SKM-1 treated with dmso at 0.1 percent for 144 hours (cell line): ENCODE measurements around the gene HECW1.
"Not testable (repeated sequence)": the region's sequence is repeated elsewhere in the genome, so short reads cannot be mapped to it uniquely, and the experiment has no call there.

ENCODE experiments used
- DNase-seq: peaks from one replicate; lab custom pipeline; 2025; ENCODE audit not compliant: unreplicated experiment; lab: John Stamatoyannopoulos, UW

HECW1 gene

DNA sequence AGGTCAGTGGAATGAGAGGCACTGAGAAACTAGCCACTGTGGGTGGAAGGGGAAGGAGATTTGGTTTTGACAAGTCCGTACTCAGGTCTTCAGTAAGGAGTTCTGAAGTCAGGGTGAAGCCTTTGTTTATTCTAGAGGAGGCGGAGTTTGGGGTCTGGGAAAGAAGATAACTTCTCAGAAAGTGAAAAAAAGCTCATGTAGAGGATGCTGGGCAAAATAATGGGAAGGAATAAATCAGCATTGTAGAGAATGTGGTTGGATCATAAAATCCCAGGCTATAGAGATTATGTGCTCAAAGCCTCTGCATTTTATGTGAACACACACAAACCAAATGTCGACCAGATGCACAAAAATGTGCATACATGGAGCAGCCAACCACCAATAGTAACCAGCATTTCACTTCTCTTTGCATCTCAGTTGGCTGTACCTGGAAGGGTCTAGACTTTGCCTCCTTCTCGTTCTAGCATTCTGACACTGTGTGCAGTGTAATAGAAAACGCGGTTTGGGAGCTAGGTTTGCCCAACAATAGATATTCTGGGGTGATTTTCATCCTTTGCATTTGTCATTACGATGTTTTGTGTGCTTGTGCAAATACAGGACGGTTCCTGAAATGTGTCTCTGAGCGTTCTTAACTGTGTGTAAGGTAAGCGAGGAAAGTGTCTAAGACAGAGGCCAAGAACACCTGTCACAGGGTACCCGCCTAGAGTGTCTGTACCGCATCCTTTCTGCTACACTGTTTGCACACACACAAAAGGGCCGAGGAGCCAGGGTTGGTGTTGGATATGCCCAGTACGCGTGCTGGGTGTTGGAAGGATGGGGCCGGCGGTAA lies 603 bp upstream of the HECW1 start:
- DNase-seq = no peak

DNA sequence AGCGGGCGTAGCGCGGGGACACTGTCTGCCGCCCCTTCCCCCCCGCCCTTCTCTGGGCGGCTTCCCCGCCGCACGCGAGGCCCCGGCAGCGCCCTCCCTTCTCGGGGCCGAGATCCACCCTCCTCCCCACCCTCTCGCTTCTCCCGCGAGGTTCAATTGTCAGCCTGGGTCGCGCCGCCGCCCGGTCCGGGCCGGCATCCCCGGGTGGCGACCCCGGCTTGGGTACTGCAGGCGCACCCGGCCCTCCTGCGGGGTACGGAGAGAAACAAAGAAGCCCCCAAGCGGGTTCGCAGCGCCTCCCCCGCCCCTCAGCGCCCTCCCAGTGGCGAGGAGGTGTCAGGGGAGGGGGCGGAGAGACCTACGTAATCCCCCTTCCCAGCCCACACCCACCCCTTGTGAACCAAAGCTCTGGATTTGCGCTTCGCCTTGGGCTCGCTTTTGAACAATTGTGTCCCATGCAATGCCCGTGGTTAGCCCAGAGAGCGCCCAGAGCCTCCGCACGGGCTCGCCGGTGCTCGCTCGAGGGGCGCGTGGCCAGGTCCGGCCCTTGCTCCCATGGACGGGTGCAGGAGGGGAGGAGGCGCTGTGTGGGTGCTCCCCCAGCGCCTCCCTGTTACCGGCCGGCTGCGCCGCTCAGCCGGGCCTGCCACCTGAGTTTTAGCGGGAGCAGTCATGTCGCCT lies 634 bp downstream of the HECW1 start:
- DNase-seq = no peak

DNA sequence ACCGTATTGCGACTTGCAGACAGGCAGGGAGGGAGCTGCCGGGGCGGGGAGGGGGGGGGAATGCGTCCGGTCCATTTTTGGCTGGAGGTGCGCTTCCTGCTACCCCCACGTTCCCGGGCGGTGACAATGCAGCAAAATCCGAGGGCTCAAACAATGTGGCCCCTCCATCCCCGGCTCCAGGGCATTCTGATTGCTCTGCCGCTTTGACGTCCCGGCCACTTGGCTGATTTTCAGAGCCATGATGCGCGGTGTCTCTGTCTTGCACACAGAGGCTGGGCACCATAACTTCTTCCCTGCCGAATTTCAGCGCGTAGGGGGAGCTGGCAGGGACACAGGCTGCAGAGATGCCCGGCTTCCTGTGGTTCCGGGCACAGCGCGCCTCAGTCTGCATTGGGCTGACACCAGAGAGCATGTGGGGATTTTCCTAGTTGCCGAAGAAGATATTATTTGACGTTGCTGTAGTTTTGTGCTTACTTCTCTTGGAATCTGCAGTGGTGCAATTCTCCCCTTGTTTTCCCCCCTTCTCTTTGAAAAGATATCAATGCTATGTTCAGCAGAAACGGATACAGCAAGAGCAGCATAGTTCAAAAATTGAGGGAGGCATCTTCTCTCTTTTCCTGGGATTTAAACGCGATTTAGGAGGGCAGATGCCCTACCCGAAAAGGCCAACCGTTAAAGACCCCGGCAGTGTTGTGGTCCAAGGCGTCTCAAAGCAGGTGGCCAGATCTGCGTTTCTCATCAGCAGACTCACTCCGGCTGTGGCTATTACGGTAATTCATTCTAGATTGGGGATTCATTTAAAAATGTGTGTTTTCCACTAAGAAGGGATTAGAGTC lies 1.4 kb downstream of the HECW1 start:
- DNase-seq = no peak

DNA sequence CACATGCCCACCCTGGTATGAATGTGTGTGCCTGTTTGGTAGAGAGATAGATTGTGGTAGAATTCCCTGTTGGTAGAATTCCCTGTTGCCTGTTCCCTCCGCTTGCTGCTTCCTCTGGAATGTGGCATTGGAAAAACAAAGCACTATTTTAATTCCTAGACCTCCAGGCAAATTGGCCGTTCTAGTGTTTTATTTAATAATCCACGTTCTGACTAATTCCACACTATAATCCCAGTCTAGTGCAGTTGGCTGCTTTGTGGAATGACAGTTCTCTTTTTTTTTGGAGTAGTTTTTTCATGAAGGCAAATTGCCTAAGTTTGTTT lies 2.0 kb downstream of the HECW1 start:
- no peak for DNase-seq

- no peak for DNase-seq
Observed at GRCh38 chr7:43116451-43116850, 4.0 kb downstream of the HECW1 start.

- DNase-seq = peak; percentile 6
Observed at GRCh38 chr7:43117095-43117494, 4.6 kb downstream of the HECW1 start.

DNA sequence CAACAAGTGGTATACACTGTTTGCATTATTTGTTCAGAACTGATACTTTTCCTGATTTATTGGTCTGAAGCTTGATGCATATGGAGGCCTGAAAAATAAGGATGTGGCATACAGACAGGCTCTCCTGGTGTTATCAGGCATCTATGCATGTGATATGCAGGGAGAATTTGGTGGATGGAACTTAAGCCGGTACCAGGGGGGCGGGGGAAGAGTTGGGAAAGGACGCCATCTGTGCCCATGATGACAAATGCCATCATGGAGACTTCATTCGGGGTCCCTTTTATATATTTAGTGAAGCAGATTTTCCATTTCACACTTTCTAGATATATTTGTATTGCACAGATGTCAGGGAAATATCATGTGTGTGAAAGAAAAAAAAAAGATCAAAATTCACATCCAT lies 5.4 kb downstream of the HECW1 start:
- DNase-seq = no peak

GRCh38 chr7:43118313-43118712 lies 5.9 kb downstream of the HECW1 start:
- no peak for DNase-seq

DNA sequence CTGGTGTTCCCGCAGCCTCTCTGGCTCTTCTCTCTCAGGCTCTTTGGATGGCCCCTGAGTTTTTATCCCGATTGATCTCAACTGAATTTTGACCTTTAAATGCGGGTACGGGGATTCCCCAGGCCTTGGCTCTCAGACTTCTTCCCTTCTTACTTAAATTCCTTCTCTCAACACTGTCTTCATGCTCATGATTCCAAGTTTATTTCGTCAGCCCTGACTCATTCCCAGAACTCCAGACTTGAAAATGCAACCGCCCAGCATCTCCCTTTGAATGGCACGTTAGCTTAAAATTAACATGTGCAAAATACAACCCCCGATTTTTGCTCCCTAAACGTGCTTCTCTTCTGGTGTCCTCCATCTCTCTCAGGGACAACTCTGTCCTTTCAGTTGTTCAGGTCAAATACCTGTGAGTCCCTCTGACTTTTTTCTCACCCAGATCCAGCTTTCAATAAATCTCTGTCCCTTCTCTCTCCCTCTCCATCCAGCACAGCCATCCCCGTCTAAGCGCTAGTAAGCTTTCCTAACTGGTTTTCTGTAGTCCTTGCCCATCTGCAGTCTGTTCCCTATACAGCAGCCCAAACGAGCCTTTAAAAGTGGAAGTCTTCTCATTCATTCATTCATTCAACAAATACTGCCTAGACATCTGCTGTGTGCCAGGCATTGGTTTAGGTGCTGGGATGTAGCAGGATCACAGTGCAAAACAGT lies 7.1 kb downstream of the HECW1 start:
- no peak for DNase-seq

DNA sequence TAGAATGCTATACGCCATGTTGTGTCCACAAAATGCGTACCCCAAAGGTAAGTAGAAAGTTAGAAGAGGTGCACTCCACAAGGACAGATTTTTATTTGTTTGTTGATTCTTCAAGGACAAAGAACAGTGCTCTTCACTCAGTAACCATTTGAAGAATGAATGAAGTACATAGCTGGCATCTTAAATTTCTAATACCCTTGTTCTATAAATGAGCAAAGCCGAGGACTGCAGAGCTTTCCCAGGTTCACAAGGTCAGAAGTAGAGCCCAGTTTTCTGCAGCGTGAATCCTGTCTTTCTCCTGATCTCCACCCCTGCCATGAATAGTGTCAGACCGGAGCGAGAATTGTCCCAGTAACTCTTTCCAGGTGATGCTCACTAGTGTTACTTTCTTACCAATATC lies 9.5 kb downstream of the HECW1 start:
- no peak for DNase-seq

GRCh38 chr7:43123457-43123856 lies 11.0 kb downstream of the HECW1 start:
- no peak for DNase-seq

- no peak for DNase-seq
Observed at GRCh38 chr7:43124388-43124787, 11.9 kb downstream of the HECW1 start.

DNA sequence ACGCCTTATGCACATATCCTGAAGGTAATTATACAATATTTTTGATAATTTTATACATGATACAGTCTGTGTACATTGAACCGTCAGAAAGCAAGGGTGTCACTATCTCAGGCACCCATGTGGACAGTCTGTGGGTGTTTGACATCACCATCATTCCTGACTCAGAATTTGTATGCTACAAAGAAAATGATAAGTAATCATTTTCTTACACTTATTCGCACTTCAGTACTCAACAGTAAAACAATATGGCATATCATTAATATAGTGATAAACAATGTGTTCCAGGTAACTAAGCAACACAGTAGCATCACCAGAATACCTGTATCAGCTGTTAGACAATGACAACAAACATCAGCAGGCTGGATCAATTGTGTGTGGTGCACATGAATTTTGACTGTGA lies 17.9 kb downstream of the HECW1 start:
- no peak for DNase-seq

GRCh38 chr7:43135129-43135528 lies 22.7 kb downstream of the HECW1 start:
- no peak for DNase-seq

DNA sequence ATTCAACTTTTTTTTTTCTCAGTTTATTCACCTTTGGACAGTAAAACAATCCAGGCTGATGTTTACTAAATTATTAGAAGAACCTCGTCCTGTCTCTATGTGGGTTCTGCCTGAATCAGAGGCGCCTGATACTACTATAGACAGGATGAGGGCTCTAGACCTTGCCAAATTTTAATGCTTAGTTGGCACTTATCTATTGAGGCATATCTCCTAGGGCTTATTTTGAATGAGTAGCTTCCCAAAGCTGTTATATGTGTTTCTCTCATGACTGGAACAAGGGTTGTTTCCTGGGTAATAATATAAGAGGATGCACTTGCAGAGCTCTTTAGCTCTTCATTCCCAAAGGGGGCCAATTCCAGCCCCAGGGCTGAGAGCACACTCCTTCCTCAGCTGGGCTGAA lies 23.6 kb downstream of the HECW1 start:
- no peak for DNase-seq

DNA sequence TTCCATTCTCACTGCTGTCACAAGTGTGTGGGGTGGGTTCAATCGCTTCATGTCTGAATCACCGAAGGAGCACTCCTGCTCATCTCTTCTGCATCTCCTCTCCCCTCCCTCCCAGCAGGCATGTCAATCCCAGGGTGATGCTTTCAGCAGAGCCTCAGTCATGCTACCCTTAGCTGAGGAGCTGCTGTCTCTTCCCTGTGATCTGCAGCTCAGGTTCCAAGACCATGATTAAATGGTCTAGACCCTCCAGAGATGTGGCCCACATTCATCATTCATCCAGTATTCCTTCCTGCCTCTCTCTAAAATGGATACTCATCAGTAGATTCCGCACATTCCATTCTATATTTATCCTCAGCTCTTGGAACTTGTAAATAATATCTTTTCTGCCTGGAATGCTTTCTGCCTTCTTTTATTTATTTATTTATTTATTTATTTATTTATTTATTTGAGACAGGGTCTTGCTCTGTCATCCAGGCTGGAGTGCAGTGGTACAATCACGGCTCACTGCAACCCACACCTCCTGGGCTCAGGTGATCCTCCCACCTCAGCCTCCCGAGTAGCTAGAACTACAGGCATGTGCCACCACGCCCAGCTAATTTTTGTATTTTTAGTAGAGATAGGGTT lies 24.8 kb downstream of the HECW1 start:
- DNase-seq = not testable (repeated sequence)

GRCh38 chr7:43137811-43138210 lies 25.4 kb downstream of the HECW1 start:
- DNase-seq = no peak

GRCh38 chr7:43138710-43139109 lies 26.3 kb downstream of the HECW1 start:
- DNase-seq = no peak

- no peak for DNase-seq
Observed at GRCh38 chr7:43139137-43139536, 26.7 kb downstream of the HECW1 start.

- DNase-seq = no peak
Observed at GRCh38 chr7:43140186-43140585, 27.7 kb downstream of the HECW1 start.

DNA sequence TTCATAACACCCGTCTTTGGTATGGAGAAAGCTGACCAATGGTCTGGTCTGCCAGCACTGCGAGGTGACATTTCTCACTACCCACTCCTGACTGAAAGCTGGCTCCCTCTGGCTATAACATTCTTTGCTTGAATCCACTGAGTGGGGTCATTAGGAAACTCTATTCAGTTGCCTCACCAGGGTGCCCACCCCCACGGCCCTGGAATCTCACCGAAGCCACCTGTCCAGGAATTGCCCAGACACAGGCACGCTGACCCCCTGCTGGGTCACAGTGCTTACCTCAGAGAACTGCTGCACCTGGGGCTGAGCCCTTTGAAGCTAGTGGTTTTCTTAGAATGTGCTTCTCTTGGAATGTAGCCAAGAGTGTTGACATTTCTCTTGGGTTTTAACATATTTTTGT lies 28.6 kb downstream of the HECW1 start:
- no peak for DNase-seq
